Ovary (tissue), 9 donors: Measurements from ENCODE around the gene BMS1. TPM values are rescaled to one million over a fixed set of nuclear protein-coding genes. Genes with fewer than 3 reads are reported as not detected.

Source experiments
- DNase-seq, 5 donors: peaks; one replicate each; pipeline ENCODE4 v3.0.0-alpha.2; 2019 to 2020
- H3K27ac ChIP-seq, 2 donors: fragments of 200-600 bp; one replicate each; pipeline versions ENCODE4 v1.5.1 to v1.8.0; 2019 to 2022
- H3K27me3 ChIP-seq: fragments of 200-600 bp; one replicate; pipeline ENCODE4 v1.8.0; 2022
- H3K36me3 ChIP-seq: fragments of 200-600 bp; sonication (generic); one replicate; pipeline ENCODE4 v1.5.1; 2019
- H3K4me1 ChIP-seq: one replicate; pipeline ENCODE4 v1.8.1; 2013; ENCODE audit warnings: mild to moderate bottlenecking, moderate library complexity; ENCODE audit not compliant: insufficient read depth
- H3K4me3 ChIP-seq: fragments of 200-600 bp; sonication (generic); one replicate; pipeline ENCODE4 v1.5.1; 2017
- H3K9me3 ChIP-seq, 2 donors: fragments of 200-600 bp in 1 of 2; sonication (generic) in 1 of 2; one replicate each; pipeline versions ENCODE4 v1.5.1 to v1.8.1; 2013 to 2019; ENCODE audit warnings: mild to moderate bottlenecking in 1 of 2, moderate library complexity in 1 of 2
- EP300 ChIP-seq: sonication (generic); formaldehyde crosslinking; IDR thresholded peaks from one replicate; pipeline ENCODE4 v1.6.1; 2017; ENCODE audit warnings: antibody characterized with exemption
- POLR2A ChIP-seq: fragments of 450-650 bp; IDR thresholded peaks from one replicate; pipeline ENCODE4 v1.6.1; 2017; ENCODE audit warnings: antibody characterized with exemption, mild to moderate bottlenecking, moderate library complexity
- WGBS, 3 donors: extraction: QIAGEN DNeasy Blood & Tissue Kit in 1 of 3; methylation state at CpG; one replicate each; pipeline versions ENCODE4 v1.1.5 to v1.1.7; 2013 to 2017; 5-methylcytosine and 5-hydroxymethylcytosine counted together
- intact Hi-C, 4 donors: fragments of 100-400 bp; cut with DNase I; formaldehyde crosslinking; loops; one replicate each; pipeline versions ENCODE4 v1.11.0 to v1.15.1; 2022 to 2023
- polyA plus RNA-seq, 2 donors: library from polyadenylated mRNA; stranded (reverse); fragments of 200-250 nt in 1 of 2; fragments of 350-450 nt in 1 of 2; fragmentation: Illumina TruSeq in 1 of 2; extraction: RNeasy Lipid Tissue Mini Kit (QIAGEN cat#74804) in 1 of 2; gene quantifications; one replicate each; pipeline ENCODE4 v1.2.3, GENCODE V29; 2013 to 2014
- total RNA-seq, 7 donors: library from RNA; depleted of rRNA in 2 of 7; stranded (reverse); fragments of >200 nt in 2 of 7; fragmentation: NEBNext Ultra II Directional in 3 of 7; extraction: Animal tissue kit (Norgen Biotek cat#: 25700) in 3 of 7; gene quantifications; one replicate each; pipeline versions ENCODE4 v1.1.0 to v1.2.4, GENCODE V29; 2016 to 2023
- TF ChIP-seq, protein P1 (sequence below), 3 donors: fragments of 450-650 bp in 2 of 3; fragments of 200-600 bp in 1 of 3; IDR thresholded peaks; one replicate each; pipeline versions ENCODE4 v1.5.1 to v1.8.0; 2016 to 2022; ENCODE audit warnings: antibody characterized with exemption in 3 of 3, mild to moderate bottlenecking in 1 of 3
- donor health status: DM: no; HTN: no; CAD: no; lungs with moderate emphysema.
- donor health status: DM: no; HTN: no; CAD: no.
- donor health status: Bipolar disorder and iron deficiency.
- donor health status: DM: yes; HTN: yes; CAD: no.
- donor health status: DM: no; HTN: no; CAD: no.
- donor health status: DM: yes; HTN: yes; CAD: no.

BMS1 gene
- total and polyA plus RNA-seq, 9 donors, result 8.4 to 16.0 (median 13.3) TPM

GRCh38 chr10:42769673-42770072, 12.9 kb upstream of the BMS1 start:
- Histone ChIP-seq H3K9me3 (no peaks in the 10 kb centered on the region), H3K4me1 (no peaks in the 10 kb centered on the region), H3K4me3 (no peak overlapping the region), H3K27me3 (no peaks in the 10 kb centered on the region), H3K36me3 (no peaks in the 10 kb centered on the region), H3K27ac (no peak overlapping the region)
- TF ChIP-seq POLR2A, result no peak
- TF ChIP-seq EP300, result no peak
- TF ChIP-seq, protein P1, sequence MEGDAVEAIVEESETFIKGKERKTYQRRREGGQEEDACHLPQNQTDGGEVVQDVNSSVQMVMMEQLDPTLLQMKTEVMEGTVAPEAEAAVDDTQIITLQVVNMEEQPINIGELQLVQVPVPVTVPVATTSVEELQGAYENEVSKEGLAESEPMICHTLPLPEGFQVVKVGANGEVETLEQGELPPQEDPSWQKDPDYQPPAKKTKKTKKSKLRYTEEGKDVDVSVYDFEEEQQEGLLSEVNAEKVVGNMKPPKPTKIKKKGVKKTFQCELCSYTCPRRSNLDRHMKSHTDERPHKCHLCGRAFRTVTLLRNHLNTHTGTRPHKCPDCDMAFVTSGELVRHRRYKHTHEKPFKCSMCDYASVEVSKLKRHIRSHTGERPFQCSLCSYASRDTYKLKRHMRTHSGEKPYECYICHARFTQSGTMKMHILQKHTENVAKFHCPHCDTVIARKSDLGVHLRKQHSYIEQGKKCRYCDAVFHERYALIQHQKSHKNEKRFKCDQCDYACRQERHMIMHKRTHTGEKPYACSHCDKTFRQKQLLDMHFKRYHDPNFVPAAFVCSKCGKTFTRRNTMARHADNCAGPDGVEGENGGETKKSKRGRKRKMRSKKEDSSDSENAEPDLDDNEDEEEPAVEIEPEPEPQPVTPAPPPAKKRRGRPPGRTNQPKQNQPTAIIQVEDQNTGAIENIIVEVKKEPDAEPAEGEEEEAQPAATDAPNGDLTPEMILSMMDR (IDR thresholded peaks at IDR 0.05), result no peak
- no peak for DNase-seq
- WGBS, 3 donors, result 84 to 92% (median 89%) methylated on average over 12 of the region's 12 CpGs
- intact Hi-C loops, result no loop called here

DNA sequence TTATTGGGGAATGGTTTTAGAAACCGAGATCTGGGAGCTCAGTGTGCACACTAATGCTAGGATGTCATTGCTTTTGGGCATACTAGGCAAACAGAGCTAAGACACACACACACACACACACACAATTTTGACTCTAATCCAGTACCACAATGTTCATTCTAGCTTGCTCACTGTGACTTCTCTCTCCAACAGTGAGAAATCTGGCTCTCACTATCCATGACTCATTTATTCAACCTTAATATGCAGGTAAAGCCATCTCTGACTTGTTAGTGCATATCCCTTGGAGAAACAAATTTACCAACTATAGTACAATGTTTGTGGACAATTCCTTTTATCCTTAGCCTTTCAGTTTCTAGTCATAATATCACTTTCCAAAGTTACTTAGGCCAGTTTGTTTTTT, 5.9 kb upstream of the BMS1 start:
- no peaks in the 10 kb centered on the region for H3K9me3 ChIP-seq
- no peak overlapping the region for H3K27ac ChIP-seq
- no peaks in the 10 kb centered on the region for H3K36me3 ChIP-seq
- H3K4me1 ChIP-seq, result peaks cover under 1% of the 10 kb centered on the region
- no peak for DNase-seq
- intact Hi-C loops, result no loop called here
- 36 to 57% (median 44%) methylated on average over 1 of the region's 1 CpG for WGBS, 3 donors
- no peak overlapping the region for H3K4me3 ChIP-seq
- H3K27me3 ChIP-seq, result no peaks in the 10 kb centered on the region
- TF ChIP-seq POLR2A, result no peak
- TF ChIP-seq, protein P1 (IDR thresholded peaks at IDR 0.05), result no peak
- no peak for TF ChIP-seq EP300

DNA sequence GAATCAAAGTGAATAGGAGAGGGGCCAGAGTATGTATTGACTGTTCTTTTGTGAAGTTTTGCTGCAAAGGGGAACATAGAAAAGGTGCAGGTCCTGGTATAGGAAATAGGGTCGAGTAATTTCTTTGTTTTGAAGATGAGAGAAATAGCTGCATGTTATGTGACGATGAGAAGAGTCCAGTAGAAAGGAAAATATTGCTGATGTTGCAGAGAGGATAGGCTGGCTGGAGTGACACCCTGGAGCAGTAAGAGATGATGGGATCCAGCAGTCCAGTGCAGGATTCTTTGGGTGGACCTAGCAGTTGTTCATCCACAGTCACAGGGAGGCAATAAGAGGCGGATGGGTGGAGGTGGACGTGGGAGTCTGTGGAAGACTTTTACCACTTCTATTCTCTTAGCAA, 2.1 kb upstream of the BMS1 start:
- Histone ChIP-seq H3K9me3 (no peaks in the 10 kb centered on the region), H3K27me3 (no peaks in the 10 kb centered on the region), H3K27ac (no peak overlapping the region), H3K4me3 (no peak overlapping the region), H3K36me3 (no peaks in the 10 kb centered on the region), H3K4me1 (peaks cover 6% of the 10 kb centered on the region)
- TF ChIP-seq, protein P1 (IDR thresholded peaks at IDR 0.05), result no peak
- TF ChIP-seq EP300 (no peak), POLR2A (no peak)
- WGBS, 3 donors, result 81 to 89% (median 84%) methylated on average over 4 of the region's 4 CpGs
- DNase-seq, result no peak
- intact Hi-C loops, result loop anchor here in 1 of 4 donors (5.0 kb wide), 1 partner anchor 657 kb away; the partner anchor contains the start of gene ZNF487

DNA sequence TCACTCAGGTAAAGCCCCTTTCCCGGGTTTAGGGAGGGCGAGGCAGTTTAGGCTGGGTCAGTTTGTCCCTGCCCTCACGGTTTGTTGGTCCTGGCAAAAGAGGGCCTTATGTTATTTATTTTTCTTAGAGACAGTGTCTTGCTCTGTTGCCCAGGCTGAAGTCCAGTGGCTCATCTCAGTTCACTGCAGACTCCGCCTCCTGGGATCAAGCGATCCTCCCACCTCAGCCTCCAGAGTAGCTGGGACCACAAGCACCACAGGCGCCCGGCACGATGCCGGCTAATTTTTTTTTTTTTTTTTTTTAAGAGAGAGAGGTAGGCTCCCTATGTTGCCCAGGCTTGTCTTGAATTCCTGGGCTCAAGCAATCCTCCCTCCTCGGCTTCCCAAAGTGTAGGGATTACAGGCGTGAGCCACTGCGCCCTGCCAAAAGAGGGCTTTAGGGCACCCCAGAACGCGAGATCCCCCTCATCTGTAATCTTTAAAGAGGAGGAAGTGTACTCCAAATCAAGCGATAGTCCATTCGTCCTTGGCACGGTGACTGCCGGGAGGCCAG, 626 bp upstream of the BMS1 start:
- intact Hi-C loops, result loop anchor here in 1 of 4 donors (5.0 kb wide), 1 partner anchor 655 kb away; the partner anchor contains the start of gene ZNF487
- H3K27ac ChIP-seq, result peak overlapping the region; percentile 66
- H3K4me1 ChIP-seq, result peaks cover 6% of the 10 kb centered on the region
- TF ChIP-seq POLR2A, result no peak
- TF ChIP-seq, protein P1 (IDR thresholded peaks at IDR 0.05), result no peak
- TF ChIP-seq EP300, result no peak
- 21 to 24% (median 23%) methylated on average over 18 of the region's 18 CpGs for WGBS, 3 donors
- H3K4me3 ChIP-seq, result peak overlapping the region; percentile 92
- H3K9me3 ChIP-seq, result no peaks in the 10 kb centered on the region
- no peaks in the 10 kb centered on the region for H3K36me3 ChIP-seq
- no peaks in the 10 kb centered on the region for H3K27me3 ChIP-seq
- DNase-seq, result peak in 1 of 5 donors; percentile 28
